ENCODE results near the gene GOSR2. TPM values are rescaled to one million over a fixed set of nuclear protein-coding genes. Genes with fewer than 3 reads are reported as not detected.

Gene GOSR2
- total RNA-seq, 3 donors from 2014 or later: 41.0 to 57.7 (median 50.9) TPM

- TF ChIP-seq POLR2A (IDR thresholded peaks at IDR 0.05): no peak
- TF ChIP-seq CTCF (IDR thresholded peaks at IDR 0.05): no peak
- TF ChIP-seq POLR2AphosphoS5 (IDR thresholded peaks at IDR 0.05): no peak
- H3K9me3 ChIP-seq: no peaks in the 10 kb centered on the region
- no peak overlapping the region for H3K4me3 ChIP-seq
- H3K36me3 ChIP-seq: no peaks in the 10 kb centered on the region
- no peak for DNase-seq (ENCODE audit: low spot score in 2 of 2)
- H3K27me3 ChIP-seq: no peaks in the 10 kb centered on the region
- intact Hi-C loops (cut with DNase I; ENCODE audit: low total_unique reads): no loop called here
- no peak overlapping the region for H3K27ac ChIP-seq
- H3K4me1 ChIP-seq: no peaks in the 10 kb centered on the region
Measured at GRCh38 chr17:46989637-46990431, 66.9 kb downstream of the GOSR2 start.

- TF ChIP-seq POLR2A (IDR thresholded peaks at IDR 0.05): no peak
- no peak for TF ChIP-seq POLR2AphosphoS5 (IDR thresholded peaks at IDR 0.05)
- TF ChIP-seq CTCF (IDR thresholded peaks at IDR 0.05): no peak
- Histone ChIP-seq H3K4me1 (no peaks in the 10 kb centered on the region), H3K27ac (no peak overlapping the region), H3K4me3 (no peak overlapping the region), H3K27me3 (no peaks in the 10 kb centered on the region), H3K9me3 (no peaks in the 10 kb centered on the region), H3K36me3 (no peaks in the 10 kb centered on the region)
- intact Hi-C loops (cut with DNase I; ENCODE audit: low total_unique reads): no loop called here
- no peak for DNase-seq (ENCODE audit: low spot score in 2 of 2)
Measured at GRCh38 chr17:46991617-46992016, 68.7 kb downstream of the GOSR2 start.

Other genes starting within 250 kb of the GOSR2 start
- 1 to 10 TPM in 2 of 3 donors, under 1 TPM in 1; 0.48 to 2.9 (median 1.6) TPM for gene WNT3, start 104.5 kb upstream of the GOSR2 start, total RNA-seq
- gene WNT9B, start 71.6 kb upstream of the GOSR2 start, total RNA-seq: 1 to 10 TPM in 2 of 3 donors, not detected in 1; 2.0 to 2.4 TPM
- under 1 TPM in 1 of 3 donors, not detected in 2; 0.66 TPM for gene RPRML, start 56.1 kb downstream of the GOSR2 start, total RNA-seq

Measured in breast epithelium (tissue), 4 donors.